ENCODE measurements around the gene KIF11. TPM values are rescaled to one million over a fixed set of nuclear protein-coding genes. Genes with fewer than 3 reads are reported as not detected.
"Not testable (repeated sequence)": the region's sequence is repeated elsewhere in the genome, so short reads cannot be mapped to it uniquely, and the experiment has no call there.

The KIF11 gene
- total and polyA plus RNA-seq, 2 donors (not counting 3 experiments of a cell fraction or from before 2014, with no cell fraction given) = 7.3 to 42.6 TPM

DNA sequence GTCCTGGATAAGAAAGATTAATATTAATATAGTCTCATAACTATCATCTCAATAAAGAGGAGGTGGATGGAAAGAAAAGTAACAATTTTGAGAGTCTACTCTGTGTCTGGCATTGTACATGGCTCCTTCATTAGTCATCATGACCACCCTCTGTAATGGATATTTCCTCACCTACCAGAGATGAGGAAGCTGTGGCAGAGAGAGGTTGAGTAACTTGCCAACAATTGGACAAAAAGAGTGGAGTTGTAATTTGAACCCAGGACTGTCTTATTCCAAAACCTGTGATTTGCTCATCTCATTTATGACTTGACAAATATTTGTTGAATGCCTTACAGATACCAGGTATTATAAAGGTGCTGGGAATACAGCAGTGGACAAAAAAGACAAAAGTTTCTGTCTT is 17.0 kb upstream of the KIF11 start:
- TF ChIP-seq, protein P1, sequence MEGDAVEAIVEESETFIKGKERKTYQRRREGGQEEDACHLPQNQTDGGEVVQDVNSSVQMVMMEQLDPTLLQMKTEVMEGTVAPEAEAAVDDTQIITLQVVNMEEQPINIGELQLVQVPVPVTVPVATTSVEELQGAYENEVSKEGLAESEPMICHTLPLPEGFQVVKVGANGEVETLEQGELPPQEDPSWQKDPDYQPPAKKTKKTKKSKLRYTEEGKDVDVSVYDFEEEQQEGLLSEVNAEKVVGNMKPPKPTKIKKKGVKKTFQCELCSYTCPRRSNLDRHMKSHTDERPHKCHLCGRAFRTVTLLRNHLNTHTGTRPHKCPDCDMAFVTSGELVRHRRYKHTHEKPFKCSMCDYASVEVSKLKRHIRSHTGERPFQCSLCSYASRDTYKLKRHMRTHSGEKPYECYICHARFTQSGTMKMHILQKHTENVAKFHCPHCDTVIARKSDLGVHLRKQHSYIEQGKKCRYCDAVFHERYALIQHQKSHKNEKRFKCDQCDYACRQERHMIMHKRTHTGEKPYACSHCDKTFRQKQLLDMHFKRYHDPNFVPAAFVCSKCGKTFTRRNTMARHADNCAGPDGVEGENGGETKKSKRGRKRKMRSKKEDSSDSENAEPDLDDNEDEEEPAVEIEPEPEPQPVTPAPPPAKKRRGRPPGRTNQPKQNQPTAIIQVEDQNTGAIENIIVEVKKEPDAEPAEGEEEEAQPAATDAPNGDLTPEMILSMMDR (IDR thresholded peaks at IDR 0.05; ENCODE audit: extremely low read depth in 1 of 2, insufficient read depth in 1 of 2, low read depth in 1 of 2, low read length in 2 of 2) = no peak
- TF ChIP-seq POLR2AphosphoS5 (IDR thresholded peaks at IDR 0.05; ENCODE audit: insufficient read depth, low read depth, low read length) = no peak
- no peak for TF ChIP-seq POLR2A (IDR thresholded peaks at IDR 0.05; ENCODE audit: low read depth, low read length)
- TF ChIP-seq EZH2 (IDR thresholded peaks at IDR 0.05; ENCODE audit: borderline replicate concordance, low read depth, low read length, severe bottlenecking) = no peak
- no peak for TF ChIP-seq JUN (IDR thresholded peaks at IDR 0.05; ENCODE audit: borderline replicate concordance, insufficient read depth, insufficient read length, low read depth)
- no peak for TF ChIP-seq GATA2 (IDR thresholded peaks at IDR 0.05; ENCODE audit: insufficient read depth, insufficient read length, low read depth, low read length)
- TF ChIP-seq FOS (IDR thresholded peaks at IDR 0.05; ENCODE audit: borderline replicate concordance, insufficient read depth, low read length) = no peak
- no peak for TF ChIP-seq MYC (IDR thresholded peaks at IDR 0.05; ENCODE audit: low read depth, low read length)
- TF ChIP-seq, protein P2, sequence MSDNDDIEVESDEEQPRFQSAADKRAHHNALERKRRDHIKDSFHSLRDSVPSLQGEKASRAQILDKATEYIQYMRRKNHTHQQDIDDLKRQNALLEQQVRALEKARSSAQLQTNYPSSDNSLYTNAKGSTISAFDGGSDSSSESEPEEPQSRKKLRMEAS (IDR thresholded peaks at IDR 0.05; ENCODE audit: insufficient read depth, insufficient read length) = no peak
- Histone ChIP-seq H2AFZ (ENCODE audit: low read depth, low read length) (no peak overlapping the region), H3K79me2 (ENCODE audit: control insufficient read depth, insufficient read depth, low read length) (peaks cover 25% of the 10 kb centered on the region), H3K4me2 (ENCODE audit: insufficient read depth, low read length) (no peak overlapping the region), H3K9ac (replicated peaks; ENCODE audit: extremely low read depth, insufficient read depth, low read length) (no peak overlapping the region), H3K9me1 (replicated peaks; ENCODE audit: control insufficient read depth, extremely low read depth, insufficient read depth, low read length) (no peaks in the 10 kb centered on the region), H3K27me3 (ENCODE audit: control insufficient read depth in 2 of 2, insufficient read depth in 2 of 2, low read length in 2 of 2) (no peaks in the 10 kb centered on the region), H3K4me1 (ENCODE audit: control insufficient read depth, extremely low read depth, insufficient read depth, low read length) (peaks cover 18% of the 10 kb centered on the region), H3K9me3 (replicated peaks; ENCODE audit: control insufficient read depth, insufficient read depth, low read length) (no peaks in the 10 kb centered on the region), H3K36me3 (ENCODE audit: control insufficient read depth in 2 of 2, extremely low read depth in 1 of 2, insufficient read depth in 2 of 2, low read length in 2 of 2) (no peaks in the 10 kb centered on the region), H3K4me3 (replicated peaks in 1 of 3; ENCODE audit: insufficient read depth in 1 of 3, low read depth in 1 of 3, low read length in 3 of 3) (no peak overlapping the region), H4K20me1 (replicated peaks; ENCODE audit: control insufficient read depth, extremely low read depth, insufficient read depth, low read length) (no peaks in the 10 kb centered on the region), H3K27ac (ENCODE audit: insufficient read depth, low read depth, low read length) (no peak overlapping the region)
- no peak for DNase-seq (ENCODE audit: low read depth, low spot score)
- CTCF ChIA-PET = interaction anchor here (7.9 kb wide), 1 partner anchor 57 kb away, joined by 182 read pairs; no protein-coding TSS in a partner anchor
- peak; percentile 46 for FAIRE-seq
- intact Hi-C loops (cut with micrococcal nuclease) (loop anchor here (10.0 kb wide), 1 partner anchor 491 kb away; no protein-coding TSS in a partner anchor), dilution Hi-C loops (cut with MboI; ENCODE audit: extremely low pct_ligation_motif_present, low sequenced_read_pairs) (no loop called here)
- POLR2A ChIA-PET = interaction anchor here (0.6 kb wide), 1 partner anchor 895 kb away, joined by 3 read pairs; no protein-coding TSS in a partner anchor
- no TSS peak for BruUV-seq (replicated peaks)

DNA sequence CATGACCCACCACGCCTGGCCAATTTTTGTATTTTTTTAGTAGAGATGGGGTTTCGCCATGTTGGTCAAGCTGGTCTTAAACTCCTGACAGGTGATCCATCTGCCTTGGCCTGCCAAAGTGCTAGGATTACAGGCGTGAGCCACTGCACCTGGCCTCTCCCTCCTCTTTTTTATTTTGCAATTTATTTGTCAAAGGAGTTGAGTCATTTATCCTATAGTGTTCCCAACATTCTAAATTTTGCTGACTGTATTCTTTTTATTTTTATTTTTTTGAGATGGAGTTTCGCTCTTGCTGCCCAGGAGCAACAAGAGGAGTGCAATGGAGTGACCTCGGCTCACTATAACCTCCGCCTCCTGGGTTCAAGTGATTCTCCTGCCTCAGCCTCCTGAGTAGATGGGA is 10.6 kb upstream of the KIF11 start:
- H3K9me1 ChIP-seq (replicated peaks; ENCODE audit: control insufficient read depth, extremely low read depth, insufficient read depth, low read length); BruUV-seq (replicated peaks); H3K4me2 ChIP-seq (ENCODE audit: insufficient read depth, low read length); H3K4me1 ChIP-seq (ENCODE audit: control insufficient read depth, extremely low read depth, insufficient read depth, low read length); dilution Hi-C loops (cut with MboI; ENCODE audit: extremely low pct_ligation_motif_present, low sequenced_read_pairs); H3K79me2 ChIP-seq (ENCODE audit: control insufficient read depth, insufficient read depth, low read length); H3K9ac ChIP-seq (replicated peaks; ENCODE audit: extremely low read depth, insufficient read depth, low read length); CTCF ChIA-PET; H3K36me3 ChIP-seq (ENCODE audit: control insufficient read depth in 2 of 2, extremely low read depth in 1 of 2, insufficient read depth in 2 of 2, low read length in 2 of 2); H2AFZ ChIP-seq (ENCODE audit: low read depth, low read length); DNase-seq (ENCODE audit: low read depth, low spot score); H3K9me3 ChIP-seq (replicated peaks; ENCODE audit: control insufficient read depth, insufficient read depth, low read length); intact Hi-C loops (cut with micrococcal nuclease); H3K4me3 ChIP-seq (replicated peaks in 1 of 3; ENCODE audit: insufficient read depth in 1 of 3, low read depth in 1 of 3, low read length in 3 of 3); H4K20me1 ChIP-seq (replicated peaks; ENCODE audit: control insufficient read depth, extremely low read depth, insufficient read depth, low read length); H3K27ac ChIP-seq (ENCODE audit: insufficient read depth, low read depth, low read length); H3K27me3 ChIP-seq (ENCODE audit: control insufficient read depth in 2 of 2, insufficient read depth in 2 of 2, low read length in 2 of 2); FAIRE-seq: not testable (repeated sequence)
- POLR2A ChIA-PET = interaction anchor here (0.6 kb wide), 1 partner anchor 173 kb away, joined by 3 read pairs; no protein-coding TSS in a partner anchor

All from endothelial cell of umbilical vein (primary cell).